Stimulated activated CD8-positive, alpha-beta memory T cell treated with anti-CD3 and anti-CD28 coated beads, Interleukin-12 subunit alpha, Interleukin-12 subunit beta, amount 100 ng/mL, for 24 hours (primary cell): ENCODE results near the gene MYLK.

Experiments
- DNase-seq: peaks from one replicate; pipeline ENCODE4 v3.0.0-alpha.2; 2020; ENCODE audit errors: extremely low read depth

MYLK gene

DNA sequence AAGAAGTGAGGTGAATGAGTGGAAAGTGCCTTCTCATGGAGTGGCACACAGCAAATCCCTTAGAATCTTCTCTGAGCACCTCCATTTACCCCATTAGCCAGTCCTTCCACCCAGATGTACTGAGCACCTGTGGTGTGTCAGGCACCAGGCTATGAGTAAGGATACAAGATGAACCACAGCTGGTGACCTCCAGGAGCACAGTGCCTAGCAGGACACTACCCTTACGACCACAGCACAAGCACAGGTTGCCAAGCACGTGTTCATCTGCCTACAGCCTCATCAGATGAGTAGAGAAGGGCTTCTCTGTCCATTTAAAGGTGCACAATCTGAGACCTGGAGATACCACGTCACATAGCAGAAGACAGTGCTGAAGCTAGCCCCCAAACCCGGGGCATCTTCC lies 6.2 kb downstream of the MYLK start:
- no peak for DNase-seq

DNA sequence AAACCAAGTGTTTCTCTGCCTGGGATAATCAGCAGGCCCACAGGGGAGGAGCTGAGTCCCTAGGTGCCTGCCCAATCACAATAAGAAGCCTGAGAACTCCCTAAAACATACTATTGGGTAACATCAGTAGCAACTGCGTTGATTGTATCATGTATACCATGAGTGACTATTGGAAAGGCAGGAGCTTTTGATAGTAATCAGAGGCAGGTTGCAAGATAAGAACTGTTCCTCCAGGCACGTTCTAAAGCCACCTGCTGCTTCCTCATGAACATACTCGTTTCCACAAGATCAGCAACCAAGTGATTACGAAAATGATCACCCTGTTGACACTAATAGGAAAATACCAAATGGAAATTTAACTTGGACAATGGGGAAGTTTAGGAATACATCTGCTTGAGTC lies 6.7 kb downstream of the MYLK start:
- no peak for DNase-seq

DNA sequence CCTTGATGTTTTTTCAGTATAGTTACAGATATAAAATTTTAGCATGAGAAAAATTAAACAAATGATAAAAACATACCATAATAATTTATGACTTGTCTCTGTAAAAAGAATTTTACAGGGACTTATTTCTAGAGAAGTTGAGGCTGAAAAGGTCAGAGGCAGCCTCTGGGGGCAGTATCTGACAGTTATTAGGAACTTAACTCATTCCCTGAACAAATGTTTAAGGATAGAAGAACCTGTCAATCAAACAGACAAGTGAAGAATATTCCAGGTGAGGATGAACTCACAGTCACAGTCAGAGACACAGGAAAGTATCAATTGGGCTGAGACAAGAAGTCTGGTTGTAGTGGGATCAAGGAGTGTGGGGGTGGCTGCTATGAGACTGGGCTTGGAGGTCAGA lies 7.3 kb downstream of the MYLK start:
- no peak for DNase-seq

DNA sequence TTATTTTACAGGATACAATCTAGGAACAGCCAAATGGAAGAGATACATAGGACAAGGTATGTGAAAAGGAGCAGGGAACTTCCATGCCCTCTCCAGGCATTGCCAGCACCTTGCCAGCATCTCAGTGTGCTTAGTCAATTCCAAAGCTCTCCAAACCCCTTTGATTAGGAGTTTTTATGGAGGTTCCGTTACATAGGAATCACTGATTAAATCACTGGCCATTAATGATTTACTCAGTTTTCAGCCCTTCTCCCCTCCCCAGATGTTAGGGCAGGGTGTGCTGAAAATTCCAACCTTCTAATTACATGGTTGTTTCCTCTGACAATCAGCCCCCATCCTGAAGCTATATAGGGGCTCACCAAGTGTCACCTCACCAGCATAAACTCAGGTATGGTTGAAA lies 11.5 kb downstream of the MYLK start:
- no peak for DNase-seq

DNA sequence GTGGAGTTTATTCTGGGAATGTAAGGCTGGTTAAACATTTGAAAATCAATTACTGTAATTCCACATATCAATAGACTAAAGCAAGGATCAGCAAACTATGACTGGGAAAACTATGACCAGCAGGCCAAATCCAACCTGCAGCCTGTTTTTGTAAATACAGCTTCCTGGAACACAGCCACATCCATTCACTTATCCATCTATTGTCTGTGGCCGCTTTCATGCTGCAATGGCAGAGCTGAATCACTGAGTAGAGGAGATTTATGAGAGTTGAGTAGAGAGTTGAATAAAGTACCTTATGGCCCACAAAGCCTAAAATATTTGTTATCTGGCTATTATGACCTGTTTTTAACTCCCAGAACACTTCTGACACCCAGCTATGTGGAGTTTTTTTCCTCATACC lies 12.2 kb downstream of the MYLK start:
- no peak for DNase-seq

DNA sequence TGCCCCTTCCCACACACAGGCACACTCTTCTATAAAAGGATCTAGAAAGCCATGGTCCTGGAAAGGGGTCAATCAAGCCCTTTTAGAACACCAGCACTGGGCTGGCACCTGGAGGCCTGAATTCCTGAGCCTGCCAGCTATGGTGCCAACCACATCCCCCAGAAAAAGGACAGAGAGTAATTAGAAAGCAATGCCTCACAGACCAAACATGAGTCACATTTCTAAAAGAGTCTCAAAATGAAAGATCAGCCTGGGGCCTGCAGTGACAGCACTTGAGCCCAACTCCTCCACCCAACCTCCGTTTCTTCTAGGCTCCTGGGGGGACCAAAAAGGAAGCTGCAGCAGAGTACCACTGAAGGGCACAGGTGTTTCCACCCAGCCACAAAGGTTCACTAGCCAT lies 14.1 kb downstream of the MYLK start:
- DNase-seq: no peak

DNA sequence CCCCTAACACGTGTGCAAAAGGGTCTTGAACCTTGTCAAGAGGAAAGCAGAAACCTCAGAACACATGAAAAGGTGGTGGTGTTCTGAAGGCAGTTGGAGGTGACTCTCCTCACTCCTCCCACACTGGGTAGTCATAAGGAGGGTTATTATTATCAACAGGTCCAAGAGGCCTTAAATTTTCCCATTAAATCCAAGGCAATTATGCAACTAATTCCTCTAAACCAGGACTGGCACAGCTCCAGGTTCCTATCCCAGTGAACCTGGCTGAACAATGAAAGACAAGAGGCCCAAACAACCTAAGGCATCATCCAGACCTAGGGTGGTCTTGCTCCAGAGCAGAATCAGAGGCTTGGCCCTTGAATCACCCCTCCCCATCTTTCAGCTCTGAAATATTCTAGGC lies 15.0 kb downstream of the MYLK start:
- DNase-seq: no peak

DNA sequence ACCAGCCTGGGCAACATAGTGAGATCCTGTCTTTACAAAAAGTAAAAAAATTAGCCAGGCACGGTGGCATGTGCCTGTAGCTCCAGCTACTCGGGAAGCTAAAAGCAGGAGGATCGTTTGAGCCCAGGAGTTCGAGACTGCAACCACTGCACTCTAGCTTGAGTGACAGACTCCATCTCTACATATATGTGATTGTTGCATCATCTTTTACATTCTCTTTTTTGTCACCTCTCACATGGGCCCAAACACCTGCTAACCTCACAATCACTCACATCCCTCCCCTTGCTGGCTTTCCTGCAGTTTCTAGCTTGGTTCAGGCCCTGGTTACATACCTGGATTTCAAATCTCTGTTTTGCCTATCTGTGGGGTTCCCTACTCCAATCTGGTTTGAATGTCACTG lies 19.4 kb downstream of the MYLK start:
- no peak for DNase-seq

DNA sequence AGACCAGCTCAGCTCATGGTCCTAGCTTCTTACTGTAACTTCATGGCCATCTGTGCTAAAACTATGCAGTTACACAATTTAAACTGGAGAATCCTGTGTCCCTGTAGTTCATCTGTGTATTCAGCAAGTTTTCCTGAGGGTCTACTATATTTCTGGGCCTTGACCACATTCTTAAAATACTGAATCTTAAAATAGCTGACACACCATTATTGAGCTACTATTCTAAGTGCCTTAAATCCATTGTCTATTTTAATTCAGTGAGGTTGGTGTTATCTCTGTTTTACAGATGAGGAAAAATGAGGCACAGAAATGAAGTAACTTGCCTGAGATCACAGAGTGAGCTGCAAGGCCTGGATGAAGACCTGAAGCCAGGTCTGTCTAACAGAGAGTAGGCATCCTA lies 22.0 kb downstream of the MYLK start:
- no peak for DNase-seq

DNA sequence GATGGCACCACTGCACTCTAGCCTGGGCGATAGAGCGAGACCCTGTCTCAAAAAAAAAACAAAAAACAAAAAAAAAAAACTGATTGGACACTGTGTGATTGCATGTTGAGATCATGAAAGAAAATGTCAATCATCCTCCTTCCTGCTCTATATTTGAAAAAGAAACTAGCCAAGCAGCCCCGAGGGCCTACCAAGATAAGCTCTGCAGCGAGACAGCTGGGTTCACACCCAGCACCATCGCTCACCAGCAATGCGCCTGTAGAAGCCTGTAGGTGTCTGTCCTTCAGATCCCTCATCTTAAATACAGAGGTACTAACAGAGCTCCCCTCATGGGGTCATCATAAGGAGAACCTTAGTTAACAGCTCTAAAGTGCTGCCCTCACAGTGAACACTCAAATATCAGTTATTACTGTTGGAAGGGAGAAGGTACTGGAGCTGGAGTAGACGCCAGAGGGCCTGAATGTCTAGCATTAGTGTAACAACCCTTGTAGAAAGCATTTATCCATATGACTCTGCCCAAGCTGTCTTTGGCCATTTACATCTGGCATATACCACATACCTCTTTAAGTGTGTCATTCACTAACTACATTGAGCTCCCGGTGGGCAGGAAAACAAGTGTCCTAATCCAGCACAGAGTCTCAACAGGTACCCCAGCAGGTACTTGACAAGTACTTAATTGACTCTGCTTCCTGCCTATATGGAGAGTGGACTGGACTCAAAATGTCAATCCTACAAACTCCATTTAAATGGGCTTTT lies 22.9 kb downstream of the MYLK start:
- DNase-seq: no peak

DNA sequence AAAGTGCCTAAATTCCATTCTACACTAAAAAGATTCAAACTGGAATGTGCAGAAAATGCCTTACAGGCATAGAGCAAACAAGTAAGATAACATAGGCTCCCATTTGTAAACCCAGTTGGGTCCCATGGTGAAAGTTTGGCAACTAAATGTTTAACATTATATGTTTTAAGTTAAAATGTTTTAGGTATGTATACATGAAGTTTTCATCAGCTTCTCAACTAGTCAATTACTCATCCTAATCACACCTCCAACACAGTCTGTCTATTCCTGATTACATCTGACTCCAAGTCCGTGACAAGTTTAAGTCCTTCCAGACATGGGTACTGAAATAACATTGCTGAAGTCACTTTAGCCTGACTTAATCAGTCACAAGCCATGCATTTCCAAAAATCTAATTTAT lies 25.0 kb downstream of the MYLK start:
- no peak for DNase-seq

DNA sequence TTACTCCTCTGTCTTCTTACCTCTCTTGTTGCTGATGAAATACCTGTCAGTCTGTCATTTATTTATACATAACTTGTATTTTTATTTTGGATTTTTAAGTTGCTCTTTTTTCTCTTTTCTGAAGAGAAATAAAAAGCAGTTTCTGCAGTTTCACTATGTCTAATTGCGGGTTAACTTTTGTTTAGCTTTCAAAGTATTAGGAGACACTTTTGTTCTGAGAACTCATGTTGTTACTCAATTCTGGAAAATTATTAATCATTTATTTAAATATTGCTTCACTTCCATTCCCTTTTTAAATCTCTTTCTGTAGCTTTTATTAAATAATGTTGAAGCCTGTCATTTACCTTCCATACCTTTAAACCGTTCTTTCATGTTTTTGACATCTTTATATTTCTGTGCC lies 29.2 kb downstream of the MYLK start:
- no peak for DNase-seq

DNA sequence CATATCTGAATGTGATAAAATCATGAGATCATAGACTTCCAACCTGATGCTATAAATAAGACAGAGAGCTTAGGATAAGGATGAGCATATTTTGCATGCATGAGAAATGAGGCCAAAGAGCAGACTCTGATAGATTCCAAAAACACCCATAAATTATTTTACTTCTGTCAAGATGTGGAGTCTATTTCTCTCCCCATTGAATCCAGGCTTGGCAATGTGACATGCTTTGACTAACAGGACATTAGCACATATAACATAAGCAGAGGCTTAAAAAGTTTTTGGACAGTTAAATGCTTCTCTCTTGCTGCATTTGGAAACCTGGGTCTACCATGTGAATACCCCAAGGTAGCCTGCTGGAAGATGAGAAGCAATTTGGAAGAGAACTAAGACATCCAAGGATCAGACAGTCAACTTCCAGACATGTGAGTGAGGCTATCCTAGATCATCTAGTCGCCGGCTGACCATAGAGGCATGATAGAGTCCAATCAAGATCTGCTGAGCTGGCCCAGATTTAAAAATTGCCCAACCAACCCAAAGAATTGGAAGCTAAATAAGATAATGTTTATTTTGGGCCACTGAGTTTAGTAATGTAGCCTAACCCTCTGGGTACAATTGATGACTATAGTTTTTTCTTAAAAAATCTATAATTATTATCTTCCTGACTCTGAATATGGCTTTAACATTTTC lies 30.3 kb downstream of the MYLK start:
- DNase-seq: no peak

DNA sequence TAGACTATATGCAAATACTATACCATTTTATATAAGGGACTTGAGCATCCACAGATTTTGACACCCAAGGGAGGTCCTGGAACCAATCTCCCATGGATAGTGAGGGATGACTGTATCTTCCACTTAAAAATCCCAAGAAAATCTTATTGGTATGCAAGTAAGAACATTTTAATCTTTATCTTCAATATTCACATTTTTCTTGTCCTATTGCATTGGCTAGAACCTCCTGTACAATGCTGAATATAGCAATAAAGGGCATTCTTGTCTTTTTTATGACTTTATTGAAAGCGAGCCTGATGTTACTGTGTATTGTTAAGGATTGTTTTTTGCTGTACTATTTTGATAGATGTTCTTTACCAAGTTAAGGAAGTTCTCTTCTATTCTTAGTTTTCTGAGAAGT lies 36.9 kb downstream of the MYLK start:
- DNase-seq: no peak

DNA sequence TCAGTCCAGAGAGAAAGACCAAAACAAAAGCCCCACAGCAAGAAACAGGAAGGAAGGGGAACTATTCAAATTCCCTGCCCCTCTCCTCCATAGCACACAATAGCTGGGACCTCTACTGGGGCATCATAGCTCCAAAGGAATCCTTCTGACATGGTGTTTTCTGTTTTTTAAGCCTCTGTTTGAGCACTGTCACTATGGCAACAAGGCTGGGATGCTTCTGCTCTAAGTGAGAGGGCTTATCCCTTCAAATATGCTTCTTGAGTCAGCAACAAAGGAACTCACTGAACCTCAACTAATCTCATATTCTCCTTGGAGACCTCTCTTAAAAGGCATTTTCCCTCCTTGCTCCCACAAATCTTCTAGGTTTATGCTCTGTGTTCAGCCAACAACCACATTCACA lies 40.5 kb downstream of the MYLK start:
- no peak for DNase-seq

DNA sequence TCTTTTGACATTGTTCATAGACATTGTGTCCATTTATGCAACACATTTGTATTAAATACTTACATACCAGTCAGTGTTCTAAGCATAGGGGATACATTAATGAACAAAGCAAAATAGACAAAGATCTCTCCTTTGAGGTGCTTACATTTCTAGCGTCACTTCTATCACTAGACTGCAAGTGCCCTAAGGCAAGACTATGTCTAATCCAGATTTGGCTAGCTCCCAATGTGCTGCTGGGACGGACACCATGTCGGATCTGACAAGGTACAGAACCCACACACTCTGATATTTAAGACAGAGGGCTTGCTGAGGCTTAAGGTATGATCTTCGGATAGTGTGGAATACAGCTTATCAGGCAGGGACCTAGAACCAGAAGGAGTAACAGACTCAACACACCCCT lies 41.4 kb downstream of the MYLK start:
- DNase-seq: no peak

DNA sequence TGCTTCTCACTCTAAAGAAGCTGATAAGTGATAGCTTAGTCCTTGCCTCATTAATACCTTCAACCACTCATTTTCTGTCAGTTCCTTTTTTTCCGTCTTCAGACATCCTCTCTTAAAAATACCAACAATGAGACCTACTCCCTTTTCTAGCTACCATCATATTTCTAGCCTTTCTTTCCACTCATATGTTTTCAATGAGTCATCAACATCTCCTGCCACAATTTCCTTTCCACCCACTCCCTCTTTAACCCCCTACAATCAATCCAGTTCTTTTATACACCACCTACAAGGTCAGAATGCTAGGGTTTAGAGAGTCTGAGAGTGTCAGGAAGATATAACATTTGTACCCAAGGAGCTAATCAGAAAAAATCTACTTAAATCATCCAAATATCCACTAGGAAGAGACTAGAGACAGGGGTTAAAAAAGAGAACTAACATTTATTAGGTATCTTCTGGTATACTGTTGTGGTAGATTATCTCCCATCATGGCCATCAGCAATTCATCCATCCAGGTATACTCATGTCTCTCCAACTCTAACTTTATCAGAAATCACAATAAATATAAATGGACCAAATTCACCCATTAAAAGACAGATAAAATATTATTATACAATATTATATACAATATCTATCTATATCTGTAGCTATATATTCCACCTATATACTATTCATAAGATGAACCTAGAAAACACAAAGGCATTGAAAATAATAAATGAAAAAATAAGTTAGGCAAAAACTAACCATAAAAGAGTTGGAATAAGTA lies 42.5 kb downstream of the MYLK start:
- DNase-seq: no peak

DNA sequence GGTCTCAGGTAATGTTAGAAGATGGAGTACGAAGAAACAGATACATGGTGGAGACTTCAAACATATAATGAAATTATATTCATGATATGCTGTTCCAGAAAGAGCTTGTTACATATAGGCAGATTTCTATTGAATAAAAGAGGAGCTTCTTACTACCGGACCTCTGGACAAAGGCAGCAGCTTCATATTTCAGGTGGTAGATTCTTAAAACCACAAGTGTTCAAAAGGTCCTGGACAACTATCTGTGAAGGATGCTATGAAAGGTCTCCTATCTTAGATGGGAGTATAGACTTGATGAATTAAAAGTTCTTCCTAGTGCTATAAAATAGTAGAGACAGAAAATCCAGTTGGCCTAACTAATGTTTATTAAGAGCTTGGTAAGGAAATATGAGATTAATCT lies 43.2 kb downstream of the MYLK start:
- no peak for DNase-seq

DNA sequence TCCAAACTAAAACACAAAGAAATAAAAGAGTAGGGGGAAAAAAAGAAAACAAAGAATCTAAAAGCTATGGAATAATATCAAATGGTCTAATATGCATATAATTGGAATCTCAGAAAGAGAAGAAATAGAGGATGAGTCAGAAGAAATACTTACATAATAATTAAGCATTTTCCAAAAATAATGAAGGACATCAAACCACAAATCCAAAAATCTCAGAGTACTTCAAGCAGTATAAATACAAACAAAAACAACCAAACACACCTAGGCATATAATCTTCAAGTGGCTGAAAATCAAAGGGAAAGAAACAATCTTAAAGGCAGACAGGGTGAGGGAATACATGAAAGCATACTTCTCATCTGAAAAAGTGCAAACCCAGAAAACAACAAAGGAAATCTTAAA lies 46.3 kb downstream of the MYLK start:
- DNase-seq: no peak

DNA sequence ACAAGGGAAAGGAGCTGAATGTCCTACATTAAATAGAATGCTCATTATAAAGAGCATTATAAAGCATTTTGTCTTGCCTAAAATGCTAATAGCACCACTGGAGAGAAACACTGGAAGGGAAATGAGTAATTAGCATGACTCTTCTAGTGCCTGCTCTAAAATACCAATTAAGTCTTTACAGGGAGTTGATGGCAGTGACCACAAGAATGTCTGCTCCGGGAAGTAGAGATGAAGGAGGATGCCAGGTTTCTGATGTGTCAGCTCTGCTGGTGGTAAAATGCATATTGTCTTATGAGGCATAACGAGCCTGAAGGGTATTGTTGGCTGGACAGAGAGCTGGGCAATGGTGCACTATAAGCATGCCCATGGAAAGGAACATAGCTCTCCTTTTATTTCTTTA lies 49.5 kb downstream of the MYLK start:
- DNase-seq: no peak

DNA sequence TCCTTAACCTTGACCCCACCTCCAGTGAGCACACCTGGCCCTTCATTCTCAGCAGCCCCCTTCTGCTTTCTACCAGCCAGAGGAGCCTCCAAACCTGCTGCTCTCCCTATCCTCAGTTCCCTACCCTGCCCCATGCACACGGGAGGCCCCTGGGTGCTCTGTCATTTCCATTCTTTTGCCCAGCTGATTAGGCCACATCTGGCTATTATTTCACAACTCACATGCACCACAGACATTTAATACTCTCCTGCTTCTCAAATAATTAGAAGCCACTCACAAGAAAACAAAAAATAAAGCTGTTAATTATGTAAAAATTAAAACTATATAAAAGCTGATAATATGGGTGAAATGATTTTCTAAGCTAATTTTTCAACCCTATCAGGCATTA lies 50.7 kb downstream of the MYLK start:
- no peak for DNase-seq

DNA sequence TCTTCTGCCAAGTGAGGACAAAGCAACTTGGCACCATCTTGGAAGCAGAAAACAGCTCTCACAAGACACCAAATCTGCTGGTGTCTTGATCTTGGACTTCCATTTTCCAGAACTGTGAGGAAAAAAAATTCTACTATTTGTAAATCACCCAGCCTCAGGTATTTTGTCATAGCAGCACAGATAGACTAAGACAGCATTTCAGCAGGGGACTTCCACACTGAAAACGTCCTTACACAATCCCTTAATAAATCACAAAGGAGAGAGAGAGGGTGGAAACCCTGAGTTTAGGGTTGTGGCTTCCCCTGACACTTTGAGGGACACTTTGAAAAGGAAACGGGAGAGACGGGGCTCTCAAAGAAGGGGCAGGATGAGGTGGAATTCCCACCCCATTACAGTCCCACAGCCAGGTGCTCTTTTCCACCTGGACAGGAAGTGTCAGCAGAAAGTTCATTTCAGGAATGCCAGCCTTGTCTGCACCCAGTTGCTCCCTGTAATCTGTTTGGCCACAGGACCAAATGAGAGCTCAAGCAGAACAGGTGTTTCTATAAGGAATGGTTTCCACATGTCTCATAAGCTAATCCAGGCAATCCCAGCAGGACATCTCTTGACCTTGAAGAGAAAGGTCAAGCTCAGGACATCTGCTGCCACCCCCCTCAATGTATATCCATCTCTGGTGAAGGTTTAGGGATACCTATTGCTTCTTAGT lies 51.3 kb downstream of the MYLK start:
- DNase-seq: no peak

DNA sequence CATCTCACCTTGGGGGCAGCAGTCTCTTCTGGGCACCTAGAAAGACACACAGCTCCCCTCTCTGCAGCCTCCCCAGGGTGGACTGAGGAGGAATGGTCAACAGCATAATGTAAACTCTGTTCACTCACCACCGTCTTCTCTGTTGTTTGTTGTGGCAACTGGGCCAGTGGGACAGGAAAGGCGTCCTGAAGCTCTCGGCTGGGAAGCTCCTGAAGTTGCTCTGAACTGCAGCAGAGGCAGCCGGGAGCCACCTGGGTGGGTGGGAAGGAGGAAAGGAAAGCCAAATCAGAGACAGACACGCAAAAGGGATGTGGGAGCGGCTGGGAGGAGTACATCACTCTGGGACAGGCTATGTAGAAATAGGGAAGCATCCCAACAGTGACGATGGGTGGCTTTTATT lies 52.7 kb downstream of the MYLK start:
- DNase-seq: no peak
